HCT116 (cell line): ENCODE measurements around the gene GLTP.

Source experiments
- POLR2A ChIP-seq: IDR thresholded peaks from 2 replicates; pipeline ENCODE4 v1.7.0; 2011; ENCODE audit warnings: borderline replicate concordance; ENCODE audit not compliant: insufficient read depth, insufficient read length; ENCODE audit errors: extremely low read depth
- ZFX ChIP-seq: fragments of 450-650 bp; IDR thresholded peaks from 2 replicates; pipeline ENCODE4 v1.6.1; 2017
- TF ChIP-seq, protein P1 (sequence below): IDR thresholded peaks from 2 replicates; pipeline ENCODE4 v1.6.1; 2012
- TF ChIP-seq, protein P2 (sequence below), 3 experiments: fragments of 200-600 bp in 1 of 3; sonication (generic) in 1 of 3; IDR thresholded peaks in 2 of 3; conservative IDR thresholded peaks in 1 of 3; 2 replicates each; pipeline ENCODE4 v1.5.1; 2012 to 2017; ENCODE audit warnings: low read depth in 2 of 3, low read length in 2 of 3, antibody characterized with exemption in 1 of 3, borderline replicate concordance in 1 of 3, control low read depth in 1 of 3, mild to moderate bottlenecking in 1 of 3, mixed read lengths in 1 of 3, mixed run types in 1 of 3, moderate library complexity in 1 of 3; ENCODE audit not compliant: insufficient read depth in 1 of 3

DNA sequence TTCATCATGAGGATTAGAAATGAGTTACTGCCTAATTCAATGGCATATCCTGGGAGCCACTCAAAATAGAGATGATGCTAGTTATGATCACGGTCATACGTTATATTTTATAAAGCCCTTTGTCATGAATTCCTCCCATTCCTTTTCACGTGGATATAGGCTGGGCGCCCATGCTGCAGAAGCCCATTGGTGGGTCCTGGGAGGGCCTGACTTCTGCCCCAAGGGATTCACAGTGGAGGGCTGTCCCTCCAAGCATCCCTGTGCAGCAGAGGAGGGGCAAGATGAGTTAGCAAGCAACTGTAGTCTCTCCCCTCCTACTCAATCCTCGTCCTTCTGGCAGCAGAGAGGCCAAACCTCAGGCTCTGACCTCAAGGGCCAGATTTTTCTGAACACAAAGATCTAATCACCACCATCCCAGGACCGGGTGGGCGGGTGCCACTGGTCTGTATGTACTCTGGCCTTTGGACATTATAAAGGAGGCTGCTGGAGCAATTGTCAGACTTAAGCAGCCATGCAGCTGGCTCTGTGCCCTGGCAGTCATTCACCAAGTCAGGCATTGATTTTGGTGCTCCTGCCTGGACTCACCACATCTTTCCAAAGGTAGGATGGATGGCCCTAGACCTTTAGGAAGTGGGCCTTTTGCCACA, 8.6 kb downstream of the GLTP start:
- TF ChIP-seq ZFX (no peak), POLR2A (no peak)
- TF ChIP-seq, protein P1, sequence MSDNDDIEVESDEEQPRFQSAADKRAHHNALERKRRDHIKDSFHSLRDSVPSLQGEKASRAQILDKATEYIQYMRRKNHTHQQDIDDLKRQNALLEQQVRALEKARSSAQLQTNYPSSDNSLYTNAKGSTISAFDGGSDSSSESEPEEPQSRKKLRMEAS = no peak
- TF ChIP-seq, protein P2, sequence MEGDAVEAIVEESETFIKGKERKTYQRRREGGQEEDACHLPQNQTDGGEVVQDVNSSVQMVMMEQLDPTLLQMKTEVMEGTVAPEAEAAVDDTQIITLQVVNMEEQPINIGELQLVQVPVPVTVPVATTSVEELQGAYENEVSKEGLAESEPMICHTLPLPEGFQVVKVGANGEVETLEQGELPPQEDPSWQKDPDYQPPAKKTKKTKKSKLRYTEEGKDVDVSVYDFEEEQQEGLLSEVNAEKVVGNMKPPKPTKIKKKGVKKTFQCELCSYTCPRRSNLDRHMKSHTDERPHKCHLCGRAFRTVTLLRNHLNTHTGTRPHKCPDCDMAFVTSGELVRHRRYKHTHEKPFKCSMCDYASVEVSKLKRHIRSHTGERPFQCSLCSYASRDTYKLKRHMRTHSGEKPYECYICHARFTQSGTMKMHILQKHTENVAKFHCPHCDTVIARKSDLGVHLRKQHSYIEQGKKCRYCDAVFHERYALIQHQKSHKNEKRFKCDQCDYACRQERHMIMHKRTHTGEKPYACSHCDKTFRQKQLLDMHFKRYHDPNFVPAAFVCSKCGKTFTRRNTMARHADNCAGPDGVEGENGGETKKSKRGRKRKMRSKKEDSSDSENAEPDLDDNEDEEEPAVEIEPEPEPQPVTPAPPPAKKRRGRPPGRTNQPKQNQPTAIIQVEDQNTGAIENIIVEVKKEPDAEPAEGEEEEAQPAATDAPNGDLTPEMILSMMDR (IDR thresholded peaks at IDR 0.05 in 2 of 3, conservative IDR thresholded peaks at IDR 0.05 in 1 of 3; ENCODE audit: borderline replicate concordance in 1 of 3, insufficient read depth in 1 of 3, low read depth in 2 of 3, low read length in 2 of 3) = no peak
